IMR-90 (cell line): ENCODE measurements around the gene GATD1.

Experiments
- CHD1 ChIP-seq: IDR thresholded peaks from 2 replicates; pipeline ENCODE4 v1.6.1; 2012; ENCODE audit warnings: low read depth, low read length, improper control_type of control experiment
- FOS ChIP-seq: fragments of 150-350 bp; IDR thresholded peaks from 2 replicates; pipeline ENCODE4 v1.6.1; 2016; ENCODE audit warnings: low read depth, low read length
- MAFK ChIP-seq: IDR thresholded peaks from 2 replicates; pipeline ENCODE4 v1.6.1; 2012; ENCODE audit warnings: low read depth, low read length, improper control_type of control experiment
- MAZ ChIP-seq: IDR thresholded peaks from 2 replicates; pipeline ENCODE4 v1.6.1; 2012; ENCODE audit warnings: low read depth, mild to moderate bottlenecking, low read length, improper control_type of control experiment, moderate library complexity, borderline replicate concordance
- MXI1 ChIP-seq: IDR thresholded peaks from 2 replicates; pipeline ENCODE4 v1.6.1; 2012; ENCODE audit warnings: low read depth, mild to moderate bottlenecking, low read length, moderate library complexity, borderline replicate concordance
- NFE2L2 ChIP-seq: fragments of 150-350 bp; IDR thresholded peaks from 2 replicates; pipeline ENCODE4 v1.6.1; 2016; ENCODE audit warnings: low read depth, mild to moderate bottlenecking, low read length
- POLR2A ChIP-seq: IDR thresholded peaks from 2 replicates; pipeline ENCODE4 v1.6.1; 2012; ENCODE audit warnings: mild to moderate bottlenecking, low read depth, low read length
- RAD21 ChIP-seq: IDR thresholded peaks from 2 replicates; pipeline ENCODE4 v1.6.1; 2012; ENCODE audit warnings: low read length, improper control_type of control experiment
- RCOR1 ChIP-seq: IDR thresholded peaks from 2 replicates; pipeline ENCODE4 v1.6.1; 2012; ENCODE audit warnings: mild to moderate bottlenecking, low read length, improper control_type of control experiment; ENCODE audit not compliant: insufficient replicate concordance
- RFX5 ChIP-seq: IDR thresholded peaks from 2 replicates; pipeline ENCODE4 v1.8.0; 2012; ENCODE audit warnings: low read depth, mild to moderate bottlenecking, low read length, moderate library complexity
- TF ChIP-seq, protein P1 (sequence below): conservative IDR thresholded peaks from 2 replicates; pipeline ENCODE4 v1.5.1; 2012; ENCODE audit warnings: mild to moderate bottlenecking, low read depth, low read length, improper control_type of control experiment
- TF ChIP-seq, protein P2 (sequence below): fragments of 150-350 bp; IDR thresholded peaks from 2 replicates; pipeline ENCODE4 v1.6.1; 2017; ENCODE audit warnings: mild to moderate bottlenecking, antibody characterized with exemption, low read length, low read depth

DNA sequence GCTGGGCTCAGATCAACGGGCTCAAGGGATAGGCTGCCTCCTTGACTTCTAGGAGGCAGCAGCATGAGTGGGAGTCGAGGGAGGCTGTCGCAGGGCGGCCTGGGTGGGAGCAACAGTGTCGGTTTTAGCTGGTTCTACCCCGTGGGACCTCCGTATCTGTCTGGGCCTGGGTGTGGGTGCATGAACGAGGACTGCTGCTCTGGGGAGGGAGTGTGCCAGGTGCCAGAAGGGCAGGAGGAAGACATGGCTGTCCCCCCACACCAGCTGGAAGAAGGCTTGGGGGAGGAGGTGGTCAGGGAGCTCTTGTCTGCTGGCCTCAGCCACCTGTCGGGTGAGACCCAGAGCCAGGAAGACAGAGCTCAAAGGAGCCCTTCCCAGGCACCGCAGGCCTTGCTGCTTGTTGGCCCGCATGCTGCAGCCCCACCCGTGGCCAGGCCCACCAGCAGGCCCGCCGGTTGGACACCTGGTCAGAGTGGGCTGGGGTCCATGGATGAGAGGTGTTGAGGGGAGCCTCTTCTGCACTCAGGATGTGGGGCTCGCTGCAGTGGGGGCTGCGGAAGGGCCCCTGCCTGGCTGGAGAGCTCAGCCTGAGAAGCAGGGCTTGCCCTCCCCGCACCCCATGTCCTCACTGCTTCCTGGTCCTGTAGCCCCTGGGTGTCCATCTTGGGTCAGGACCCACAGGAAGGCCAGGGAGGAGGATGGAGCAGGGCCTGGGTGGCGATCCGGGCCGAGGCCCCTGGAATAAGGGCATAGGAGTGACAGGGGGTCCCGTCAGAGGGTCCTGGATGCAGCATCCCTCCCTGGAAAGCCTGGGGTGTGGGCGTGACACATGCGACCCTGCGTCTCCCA, 9.2 kb upstream of the GATD1 start:
- no peak for TF ChIP-seq POLR2A
- TF ChIP-seq RFX5, result no peak
- TF ChIP-seq, protein P1, sequence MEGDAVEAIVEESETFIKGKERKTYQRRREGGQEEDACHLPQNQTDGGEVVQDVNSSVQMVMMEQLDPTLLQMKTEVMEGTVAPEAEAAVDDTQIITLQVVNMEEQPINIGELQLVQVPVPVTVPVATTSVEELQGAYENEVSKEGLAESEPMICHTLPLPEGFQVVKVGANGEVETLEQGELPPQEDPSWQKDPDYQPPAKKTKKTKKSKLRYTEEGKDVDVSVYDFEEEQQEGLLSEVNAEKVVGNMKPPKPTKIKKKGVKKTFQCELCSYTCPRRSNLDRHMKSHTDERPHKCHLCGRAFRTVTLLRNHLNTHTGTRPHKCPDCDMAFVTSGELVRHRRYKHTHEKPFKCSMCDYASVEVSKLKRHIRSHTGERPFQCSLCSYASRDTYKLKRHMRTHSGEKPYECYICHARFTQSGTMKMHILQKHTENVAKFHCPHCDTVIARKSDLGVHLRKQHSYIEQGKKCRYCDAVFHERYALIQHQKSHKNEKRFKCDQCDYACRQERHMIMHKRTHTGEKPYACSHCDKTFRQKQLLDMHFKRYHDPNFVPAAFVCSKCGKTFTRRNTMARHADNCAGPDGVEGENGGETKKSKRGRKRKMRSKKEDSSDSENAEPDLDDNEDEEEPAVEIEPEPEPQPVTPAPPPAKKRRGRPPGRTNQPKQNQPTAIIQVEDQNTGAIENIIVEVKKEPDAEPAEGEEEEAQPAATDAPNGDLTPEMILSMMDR, result no peak
- no peak for TF ChIP-seq RAD21
- TF ChIP-seq RCOR1, result no peak
- TF ChIP-seq FOS, result no peak
- no peak for TF ChIP-seq MAZ
- TF ChIP-seq, protein P2, sequence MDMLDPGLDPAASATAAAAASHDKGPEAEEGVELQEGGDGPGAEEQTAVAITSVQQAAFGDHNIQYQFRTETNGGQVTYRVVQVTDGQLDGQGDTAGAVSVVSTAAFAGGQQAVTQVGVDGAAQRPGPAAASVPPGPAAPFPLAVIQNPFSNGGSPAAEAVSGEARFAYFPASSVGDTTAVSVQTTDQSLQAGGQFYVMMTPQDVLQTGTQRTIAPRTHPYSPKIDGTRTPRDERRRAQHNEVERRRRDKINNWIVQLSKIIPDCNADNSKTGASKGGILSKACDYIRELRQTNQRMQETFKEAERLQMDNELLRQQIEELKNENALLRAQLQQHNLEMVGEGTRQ, result no peak
- TF ChIP-seq CHD1, result no peak
- no peak for TF ChIP-seq MAFK
- TF ChIP-seq MXI1, result no peak
- no peak for TF ChIP-seq NFE2L2
